Endothelial cell of umbilical vein (primary cell): ENCODE data around the gene SRSF1. TPM values are rescaled to one million over a fixed set of nuclear protein-coding genes. Genes with fewer than 3 reads are reported as not detected.

Source experiments
- BruUV-seq: library from RNA; stranded (reverse); fragments of 400-500 nt; replicated peaks from 2 replicates; lab custom pipeline; 2021; lab: Mats Ljungman, UMichigan
- CTCF ChIA-PET: fragments of 300-600, 350-600 bp; sonication (Branson Sonifier 250); formaldehyde crosslinking; loops from one replicate; lab custom pipeline; 2021; ENCODE audit warnings: antibody characterized with exemption, inconsistent platforms; lab: Charles Lee
- POLR2A ChIA-PET: fragments of 300-600, 350-600 bp; sonication (Branson Sonifier 250); formaldehyde crosslinking; loops from one replicate; lab custom pipeline; 2021; ENCODE audit warnings: antibody characterized with exemption, inconsistent platforms; lab: Charles Lee
- DNase-seq: peaks from one replicate; pipeline ENCODE4 v3.0.0-alpha.2; 2011; ENCODE audit warnings: low read depth, low spot score
- FAIRE-seq: peaks from 2 replicates; lab custom pipeline; 2011; peaks lifted over from hg19 to GRCh38; lab: Jason Lieb, UNC
- H2AFZ ChIP-seq: 2 replicates; pipeline ENCODE4 v1.6.0; 2012; ENCODE audit warnings: low read depth, low read length, control low read depth, inconsistent platforms
- H3K27ac ChIP-seq: 2 replicates; pipeline ENCODE4 v1.5.1; 2011; ENCODE audit warnings: low read depth, mild to moderate bottlenecking, control low read depth, low read length, moderate library complexity; ENCODE audit not compliant: insufficient read depth
- H3K27me3 ChIP-seq, 2 experiments: 2 replicates each; pipeline versions ENCODE4 v1.6.0 to v1.6.1; 2011; ENCODE audit warnings: low read length in 2 of 2, mixed read lengths in 1 of 2; ENCODE audit not compliant: control insufficient read depth in 2 of 2, insufficient read depth in 2 of 2
- H3K36me3 ChIP-seq, 2 experiments: 2 replicates in 1 of 2; 3 replicates in 1 of 2; pipeline ENCODE4 v1.5.1; 2011; ENCODE audit warnings: low read length in 2 of 2, mild to moderate bottlenecking in 1 of 2, moderate library complexity in 1 of 2; ENCODE audit not compliant: control insufficient read depth in 2 of 2, insufficient read depth in 2 of 2; ENCODE audit errors: extremely low read depth in 1 of 2
- H3K4me1 ChIP-seq: 3 replicates; pipeline ENCODE4 v1.5.1; 2011; ENCODE audit warnings: mild to moderate bottlenecking, low read length; ENCODE audit not compliant: control insufficient read depth, insufficient read depth; ENCODE audit errors: extremely low read depth
- H3K4me2 ChIP-seq: 2 replicates; pipeline ENCODE4 v1.6.1; 2011; ENCODE audit warnings: low read length, control low read depth, mixed read lengths; ENCODE audit not compliant: insufficient read depth
- H3K4me3 ChIP-seq, 3 experiments: fragments of 200-600 bp in 1 of 3; sonication (generic), shearing (Covaris generic) in 1 of 3; replicated peaks in 1 of 3; 2 replicates each; pipeline ENCODE4 v1.5.1; 2011 to 2016; ENCODE audit warnings: control low read depth in 3 of 3, low read length in 3 of 3, mild to moderate bottlenecking in 2 of 3, inconsistent platforms in 1 of 3, low read depth in 1 of 3, moderate library complexity in 1 of 3; ENCODE audit not compliant: insufficient read depth in 1 of 3
- H3K79me2 ChIP-seq: 2 replicates; pipeline ENCODE4 v1.6.0; 2012; ENCODE audit warnings: low read length, inconsistent platforms; ENCODE audit not compliant: control insufficient read depth, insufficient read depth
- H3K9ac ChIP-seq: replicated peaks from 2 replicates; pipeline ENCODE3; 2011; ENCODE audit warnings: low read length, control low read depth; ENCODE audit not compliant: insufficient read depth; ENCODE audit errors: extremely low read depth
- H3K9me1 ChIP-seq: replicated peaks from 3 replicates; pipeline ENCODE4 v1.6.0; 2011; ENCODE audit warnings: mild to moderate bottlenecking, low read length; ENCODE audit not compliant: control insufficient read depth, insufficient read depth; ENCODE audit errors: extremely low read depth
- H3K9me3 ChIP-seq: replicated peaks from 2 replicates; pipeline ENCODE4 v1.5.1; 2012; ENCODE audit warnings: low read length, inconsistent platforms; ENCODE audit not compliant: control insufficient read depth, insufficient read depth
- H4K20me1 ChIP-seq: replicated peaks from 2 replicates; pipeline ENCODE3; 2011; ENCODE audit warnings: mild to moderate bottlenecking, low read length; ENCODE audit not compliant: control insufficient read depth, insufficient read depth; ENCODE audit errors: extremely low read depth
- CTCF ChIP-seq, 2 donors: IDR thresholded peaks; 1 replicate in 1 of 2; 2 replicates in 1 of 2; pipeline ENCODE4 v1.5.1; 2011; ENCODE audit warnings: low read length in 2 of 2, mild to moderate bottlenecking in 2 of 2, moderate library complexity in 2 of 2, control low read depth in 1 of 2, inconsistent platforms in 1 of 2, low read depth in 1 of 2; ENCODE audit not compliant: insufficient read depth in 1 of 2; ENCODE audit errors: extremely low read depth in 1 of 2
- POLR2A ChIP-seq: IDR thresholded peaks from 2 replicates; pipeline ENCODE4 v1.6.1; 2012; ENCODE audit warnings: low read depth, mild to moderate bottlenecking, control low read depth, low read length
- dilution Hi-C: fragments of 300-500 bp; cut with MboI; formaldehyde crosslinking; loops from one replicate; pipeline ENCODE4 v1.15.0; 2019; ENCODE audit warnings: low sequenced_read_pairs; ENCODE audit not compliant: extremely low pct_ligation_motif_present
- intact Hi-C: fragments of 100-400 bp; cut with micrococcal nuclease; formaldehyde crosslinking; loops from one replicate; pipeline ENCODE4 v1.10.0; 2022
- polyA plus RNA-seq, 4 experiments: library from polyadenylated mRNA; depleted of rRNA in 3 of 4; stranded (reverse) in 3 of 4; unstranded in 1 of 4; fragments of >200 nt; gene quantifications; 2 replicates each; pipeline versions ENCODE4 v1.2.1 to v1.2.3, GENCODE V29; 2011 to 2012; ENCODE audit warnings: missing spikeins in 1 of 4
- total RNA-seq: library from RNA; stranded (reverse); gene quantifications from 2 replicates; pipeline ENCODE4 v1.2.3, GENCODE V29; 2021

SRSF1 gene
- total and polyA plus RNA-seq, 2 donors (not counting 3 experiments of a cell fraction or from before 2014, with no cell fraction given), result 133 to 316 TPM

- DNase-seq, result no peak
- POLR2A ChIA-PET, result interaction anchor here (1.3 kb wide), 2 partner anchors 13 to 126 kb away, joined by 6 to 7 read pairs; partner anchors contain the start of gene SRSF1
- CTCF ChIA-PET, result interaction anchor here (1.0 to 15.8 kb wide), 9 partner anchors 9 to 211 kb away, joined by 3 to 584 read pairs (median 6); partner anchors contain the start of genes MRPS23 and SRSF1
- H3K4me2 ChIP-seq, result no peak overlapping the region
- no TSS peak for BruUV-seq
- H3K27me3 ChIP-seq, result no peaks in the 10 kb centered on the region
- no peaks in the 10 kb centered on the region for H3K9me3 ChIP-seq
- no peak overlapping the region for H2AFZ ChIP-seq
- dilution Hi-C loops, result loop anchor here (25.0 kb wide), 1 partner anchor 132 kb away; the partner anchor contains the start of gene MRPS23
- intact Hi-C loops, result loop anchor here (2.0 kb wide), 1 partner anchor 144 kb away; the partner anchor contains the start of gene MRPS23
- no peaks in the 10 kb centered on the region for H4K20me1 ChIP-seq
- no peak overlapping the region for H3K9ac ChIP-seq
- no peak for FAIRE-seq
- peaks cover 5% of the 10 kb centered on the region for H3K79me2 ChIP-seq
- H3K9me1 ChIP-seq, result no peaks in the 10 kb centered on the region
- H3K4me1 ChIP-seq, result peaks cover 28% of the 10 kb centered on the region
- TF ChIP-seq CTCF (IDR thresholded peaks at IDR 0.05; ENCODE audit: extremely low read depth in 1 of 2, insufficient read depth in 1 of 2, low read depth in 1 of 2, low read length in 2 of 2) (no peak), POLR2A (peak; percentile 49)
- peaks cover 4 to 6% of the 10 kb centered on the region in 2 experiments for H3K36me3 ChIP-seq
- H3K4me3 ChIP-seq, result no peak overlapping the region
- H3K27ac ChIP-seq, result no peak overlapping the region
Measured at GRCh38 chr17:57994436-57994835, 12.6 kb downstream of the SRSF1 start.
